ENCODE data around the gene IPO11.

IPO11 gene

DNA sequence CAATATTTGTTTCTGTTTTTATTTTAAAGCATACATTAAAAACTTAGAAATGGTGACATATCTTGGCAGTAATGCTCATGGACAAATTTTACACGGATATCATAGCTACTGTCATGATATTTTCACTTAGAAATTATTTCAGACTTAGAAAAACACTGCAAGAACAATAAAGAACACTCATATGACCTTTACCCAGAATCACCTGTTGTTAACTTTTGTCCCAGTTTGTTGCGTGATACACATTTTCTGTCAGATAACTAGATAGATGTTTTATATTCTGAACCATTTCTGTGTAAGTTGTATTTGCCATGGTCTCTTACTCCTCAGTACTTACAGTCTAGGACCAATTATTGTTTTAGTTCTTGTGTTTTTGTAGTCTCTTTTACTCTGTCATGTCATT is 162.5 kb downstream of the IPO11 start:
- DNase-seq = no peak

DNA sequence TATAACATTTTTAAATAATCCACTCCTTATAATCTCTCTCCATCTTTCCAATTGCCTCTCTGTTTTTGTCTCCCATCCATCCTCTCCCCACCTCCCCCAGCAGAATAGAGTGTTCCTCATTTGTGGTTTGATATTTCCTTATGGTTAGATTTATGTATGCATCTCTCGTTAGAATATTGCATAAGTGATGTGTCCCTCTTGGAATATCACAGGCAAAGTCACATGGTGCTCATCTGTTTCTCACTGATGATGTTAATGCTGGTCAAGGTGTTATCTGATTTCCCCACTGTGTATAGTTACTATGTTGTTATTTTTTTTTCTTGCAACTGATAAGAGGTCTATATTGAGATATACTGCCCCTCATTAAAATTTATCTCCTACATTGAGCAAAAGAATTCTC is 162.9 kb downstream of the IPO11 start:
- DNase-seq = peak; percentile 18

DNA sequence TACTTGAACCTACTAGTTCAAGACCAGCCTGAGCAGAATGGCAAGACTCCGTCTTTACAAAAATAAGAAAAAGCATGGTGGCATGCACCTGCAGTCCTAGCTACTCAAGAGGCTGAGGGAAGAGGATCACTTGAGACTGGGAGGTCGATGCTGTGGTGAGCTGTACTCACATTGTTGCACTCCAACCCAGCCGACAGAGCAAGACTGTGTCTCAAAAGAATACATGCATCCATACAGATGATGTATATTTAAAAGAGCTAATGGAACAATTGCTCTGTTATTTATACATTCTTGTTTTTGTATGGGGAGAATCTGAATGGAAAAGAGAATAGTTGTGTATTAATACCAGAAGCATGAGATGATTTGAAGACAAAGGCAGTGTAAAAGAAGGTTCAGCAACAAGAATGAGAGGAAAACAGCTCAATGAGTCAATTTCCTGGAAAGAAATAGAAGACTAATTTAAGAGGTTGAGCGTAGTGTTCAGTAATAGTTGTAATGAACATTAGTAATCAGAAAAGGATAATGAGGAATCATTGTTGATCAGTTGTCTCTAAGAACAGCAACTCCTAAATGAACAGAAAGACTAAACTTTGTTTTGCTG is 164.1 kb downstream of the IPO11 start:
- no peak for DNase-seq

DNA sequence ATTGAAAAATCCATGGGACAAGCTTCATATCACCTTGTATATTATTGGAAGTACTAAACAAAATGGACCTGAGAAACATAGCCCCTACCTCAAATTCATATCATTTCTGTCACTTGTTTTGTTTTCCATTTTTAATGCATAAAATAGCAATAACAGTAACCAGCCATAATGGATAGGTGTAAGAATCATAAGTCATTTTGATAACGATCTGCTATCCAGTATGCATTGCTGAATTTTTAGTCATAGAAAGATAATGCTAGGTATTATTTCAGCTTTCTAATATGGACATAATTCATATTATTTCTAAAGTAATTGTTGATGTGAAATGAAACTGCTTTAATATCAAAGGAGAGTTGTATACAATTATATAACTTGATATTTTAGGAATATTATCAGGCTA is 164.9 kb downstream of the IPO11 start:
- no peak for DNase-seq

DNA sequence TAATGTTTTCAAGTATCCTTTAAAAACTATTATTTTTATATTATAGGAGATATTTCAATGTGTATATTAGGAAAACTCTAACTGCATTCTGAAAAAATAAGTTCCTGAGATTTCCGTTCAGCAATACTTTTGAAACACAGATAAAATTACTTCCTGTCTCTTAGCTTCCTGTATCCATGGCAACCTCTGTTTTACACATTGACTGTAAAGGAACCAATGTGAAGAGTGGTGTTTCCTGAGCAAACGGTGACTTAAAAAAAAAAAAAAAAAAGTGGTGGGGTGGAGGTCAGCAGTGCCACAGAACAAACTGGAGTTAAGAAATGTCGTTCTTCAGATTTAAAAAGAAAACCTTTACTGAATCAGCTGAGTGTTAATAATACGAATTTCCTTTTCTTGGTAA is 166.0 kb downstream of the IPO11 start, which contains the start of gene LRRC70:
TSS of gene LRRC70 (plus strand) at position 280 of the 400 bp plus-strand sequence. CDS start 620 bp downstream, outside the sequence.
- peak; percentile 98 for DNase-seq

DNA sequence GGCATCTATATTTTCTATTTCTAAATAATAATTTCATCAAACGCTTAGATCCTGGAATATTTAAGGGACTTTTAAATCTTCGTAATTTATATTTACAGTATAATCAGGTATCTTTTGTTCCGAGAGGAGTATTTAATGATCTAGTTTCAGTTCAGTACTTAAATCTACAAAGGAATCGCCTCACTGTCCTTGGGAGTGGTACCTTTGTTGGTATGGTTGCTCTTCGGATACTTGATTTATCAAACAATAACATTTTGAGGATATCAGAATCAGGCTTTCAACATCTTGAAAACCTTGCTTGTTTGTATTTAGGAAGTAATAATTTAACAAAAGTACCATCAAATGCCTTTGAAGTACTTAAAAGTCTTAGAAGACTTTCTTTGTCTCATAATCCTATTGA is 167.2 kb downstream of the IPO11 start:
- no peak for DNase-seq

DNA sequence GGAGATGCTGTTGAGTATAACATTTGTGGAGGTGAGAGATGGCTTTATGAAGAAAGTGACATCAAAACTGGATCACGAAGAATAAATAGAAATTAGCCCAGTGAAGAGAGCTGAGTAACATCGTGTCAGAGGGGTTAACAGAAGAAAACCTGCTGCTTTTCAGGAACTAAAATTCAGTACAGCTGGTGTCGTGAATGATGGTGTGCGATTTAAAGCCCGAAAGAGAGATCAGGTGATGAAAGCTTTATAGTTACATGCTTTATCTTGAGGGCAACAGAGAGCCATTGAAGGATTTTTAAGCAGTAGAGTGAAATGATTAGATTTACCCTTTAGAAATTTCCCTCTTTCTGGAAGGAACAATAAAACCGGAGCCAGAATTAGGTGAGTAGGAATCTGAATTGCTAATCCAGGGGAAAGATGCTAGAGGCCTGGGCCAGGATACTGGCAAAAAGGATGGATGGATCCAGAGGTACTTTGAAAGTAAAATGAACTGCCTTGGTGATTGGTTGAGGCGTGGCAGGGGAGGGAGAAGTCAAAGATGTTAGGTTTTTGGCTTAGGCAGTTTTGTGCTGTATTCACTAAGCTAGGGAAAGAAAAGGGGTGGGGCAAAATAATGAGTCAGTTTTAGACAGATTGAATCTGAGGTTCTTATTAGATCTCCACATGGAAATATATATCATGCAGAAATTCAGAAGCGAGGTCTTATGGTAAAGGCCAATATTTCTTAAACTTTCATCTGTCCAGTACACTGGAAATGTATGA is 169.5 kb downstream of the IPO11 start:
- no peak for DNase-seq

DNA sequence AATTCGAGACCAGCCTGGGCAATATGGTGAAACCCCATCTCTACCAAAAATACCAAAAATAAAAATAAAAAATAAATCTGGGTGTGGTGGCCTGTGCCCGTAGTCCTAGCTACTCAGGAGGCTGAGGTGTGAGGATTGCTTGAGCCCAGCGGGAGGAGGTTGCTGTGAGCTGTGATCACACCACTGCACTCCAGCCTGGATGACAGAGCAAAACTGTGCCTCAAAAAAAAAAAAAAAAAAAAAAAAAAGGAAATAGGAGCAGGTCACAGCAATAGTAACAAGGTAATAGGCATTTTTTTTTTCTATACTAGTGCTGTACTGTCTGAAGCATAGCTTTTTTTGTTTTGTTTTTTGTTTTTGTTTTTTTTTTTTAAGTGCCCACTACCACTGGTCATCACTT is 171.8 kb downstream of the IPO11 start:
- DNase-seq = no peak

DNA sequence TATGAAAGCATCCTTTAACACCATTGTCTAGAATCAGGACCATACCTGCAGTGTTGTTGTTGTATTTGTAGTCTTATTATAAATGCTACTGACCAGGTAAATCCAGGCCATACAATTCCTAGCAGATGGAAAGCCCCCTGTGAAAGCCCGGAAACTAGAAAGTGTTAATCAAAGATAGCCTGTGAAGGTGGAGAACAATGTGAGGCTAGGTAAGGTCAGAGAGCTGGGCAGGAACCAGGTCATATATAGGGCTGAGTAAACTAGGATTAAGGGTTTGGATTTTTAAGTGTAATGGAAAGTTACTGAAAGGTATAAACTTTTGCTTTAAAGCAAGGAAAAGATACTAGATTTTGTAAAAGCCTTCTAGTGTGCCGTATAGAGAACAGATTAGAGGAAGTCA is 172.7 kb downstream of the IPO11 start:
- no peak for DNase-seq

DNA sequence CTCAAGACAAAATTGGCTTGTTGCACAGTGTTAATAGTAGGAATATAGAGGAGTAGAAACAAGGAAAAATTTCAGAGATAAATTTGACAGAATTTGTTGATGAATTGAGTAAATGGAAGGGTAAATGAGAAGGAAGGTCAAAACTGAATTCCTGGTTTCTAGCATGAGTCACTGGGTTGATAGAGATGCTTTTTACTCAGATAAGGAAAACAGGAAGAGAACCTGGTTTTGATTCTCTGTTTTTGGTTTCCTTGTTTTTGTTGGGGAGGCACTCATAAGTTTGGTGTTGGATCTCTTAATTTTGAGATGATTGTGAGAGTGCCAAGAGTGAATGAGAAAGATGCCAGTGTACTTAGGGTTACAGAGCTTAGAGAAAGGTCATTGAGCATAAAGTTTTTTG is 173.2 kb downstream of the IPO11 start:
- DNase-seq = no peak

DNA sequence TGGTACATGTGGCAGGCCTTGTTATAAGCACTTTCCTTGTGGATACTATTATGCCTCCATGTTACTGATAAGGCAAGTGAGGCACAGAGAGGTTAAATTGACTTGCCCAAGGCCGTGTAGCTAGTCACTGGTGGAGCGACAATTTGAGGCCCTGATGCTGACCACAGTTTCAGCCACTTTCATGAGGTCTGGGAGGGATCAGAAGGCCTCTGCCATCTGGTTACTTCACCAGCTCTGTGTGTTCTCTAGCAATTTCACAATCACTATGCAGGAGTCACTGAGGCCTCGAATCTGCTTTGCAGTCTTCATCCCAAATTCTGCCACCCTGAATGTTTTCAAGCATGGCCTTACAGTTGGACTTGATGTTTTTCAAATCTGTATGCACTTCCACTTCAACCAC is 175.2 kb downstream of the IPO11 start:
- DNase-seq = no peak

DNA sequence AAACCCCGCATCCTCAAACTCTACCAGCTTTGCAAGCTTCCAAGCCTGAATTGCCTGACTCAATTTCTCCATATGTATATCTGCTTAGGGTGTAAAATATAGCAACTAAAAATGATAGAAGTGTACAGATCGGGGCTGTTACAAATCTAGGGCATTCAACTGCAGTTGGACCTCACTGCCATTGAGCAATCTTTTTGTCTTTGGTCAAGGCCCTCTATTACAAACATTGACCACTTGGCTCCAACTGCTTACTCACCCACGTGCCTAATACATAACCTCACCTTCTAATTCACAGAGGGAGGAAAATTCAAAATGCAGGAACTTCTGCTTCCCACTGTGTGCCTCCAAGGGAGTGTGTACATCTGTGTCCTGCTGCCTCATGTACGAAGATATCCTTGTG is 176.1 kb downstream of the IPO11 start:
- no peak for DNase-seq

DNA sequence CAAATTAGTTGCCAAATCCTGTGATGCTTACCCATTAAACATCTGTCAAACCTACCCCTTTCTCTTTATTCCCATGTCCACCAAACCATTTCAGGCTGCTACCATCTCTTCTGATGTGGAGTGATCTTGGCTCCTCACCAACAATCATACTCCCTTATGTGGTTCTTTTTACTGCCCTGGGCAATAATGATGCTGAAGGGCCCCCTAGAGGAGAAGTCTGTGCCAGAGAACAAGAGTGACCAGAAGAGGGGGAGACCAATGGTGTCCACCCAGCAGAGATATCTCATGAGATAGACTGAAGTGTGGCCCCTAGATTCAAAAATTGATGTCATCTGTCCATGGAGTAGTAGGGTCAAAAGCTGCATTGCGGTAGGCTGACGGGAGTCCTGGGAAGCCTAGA is 176.9 kb downstream of the IPO11 start:
- DNase-seq = no peak

DNA sequence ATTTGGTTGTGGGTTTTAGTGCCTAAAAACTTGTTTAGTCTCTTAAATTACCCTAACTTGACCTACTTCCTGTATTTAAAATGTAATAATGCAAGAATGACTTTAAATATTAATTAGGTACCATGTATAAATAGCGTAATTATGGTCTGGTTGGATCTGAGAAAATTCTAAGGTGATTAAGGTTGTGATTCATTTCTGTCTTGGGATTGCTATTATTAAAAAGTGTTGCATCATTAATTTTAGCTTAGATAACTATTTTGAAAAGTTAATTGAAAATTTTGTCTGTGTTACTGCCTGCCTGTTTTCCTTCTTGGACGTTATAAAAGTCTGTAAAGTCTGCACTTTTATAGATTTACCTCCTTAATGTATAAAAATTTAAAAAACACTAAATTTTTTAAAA is 177.8 kb downstream of the IPO11 start:
- DNase-seq = no peak

DNA sequence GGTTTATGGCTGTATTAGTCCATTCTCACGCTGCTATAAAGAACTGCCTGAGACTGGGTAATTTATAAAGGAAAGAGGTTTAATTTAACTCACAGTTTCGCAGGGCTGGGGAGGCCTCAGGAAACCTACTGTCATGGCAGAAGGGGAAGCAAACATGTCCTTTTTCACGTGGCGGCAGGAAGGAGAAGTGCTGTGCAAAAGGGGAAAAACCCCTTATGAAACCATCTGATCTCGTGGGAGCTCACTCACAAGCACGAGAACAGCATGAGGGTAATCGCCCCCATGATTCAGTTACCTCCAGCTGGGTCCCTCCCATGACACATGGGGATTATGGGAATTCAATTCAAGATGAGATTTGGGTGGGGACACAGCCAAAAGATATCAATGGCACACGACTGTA is 180.0 kb downstream of the IPO11 start:
- DNase-seq = no peak

DNA sequence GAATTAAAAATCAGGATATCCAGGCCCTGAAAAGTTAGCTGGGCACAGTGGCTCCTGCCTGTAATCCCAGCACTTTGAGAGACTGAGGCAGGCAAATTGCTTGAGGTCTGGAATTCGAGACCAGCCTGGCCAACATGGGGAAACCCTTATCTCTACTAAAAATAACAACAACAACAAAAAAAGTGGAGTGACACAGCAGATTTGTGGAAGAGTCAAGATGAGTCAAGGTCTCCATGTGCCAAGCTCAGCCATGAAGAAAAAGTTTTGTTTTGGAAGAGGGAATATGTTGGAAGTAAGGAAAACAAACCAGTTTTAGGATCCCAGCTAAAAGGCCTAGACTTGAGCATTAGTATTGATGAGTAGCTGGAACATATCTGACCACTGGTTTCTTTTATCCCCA is 180.8 kb downstream of the IPO11 start:
- no peak for DNase-seq

DNA sequence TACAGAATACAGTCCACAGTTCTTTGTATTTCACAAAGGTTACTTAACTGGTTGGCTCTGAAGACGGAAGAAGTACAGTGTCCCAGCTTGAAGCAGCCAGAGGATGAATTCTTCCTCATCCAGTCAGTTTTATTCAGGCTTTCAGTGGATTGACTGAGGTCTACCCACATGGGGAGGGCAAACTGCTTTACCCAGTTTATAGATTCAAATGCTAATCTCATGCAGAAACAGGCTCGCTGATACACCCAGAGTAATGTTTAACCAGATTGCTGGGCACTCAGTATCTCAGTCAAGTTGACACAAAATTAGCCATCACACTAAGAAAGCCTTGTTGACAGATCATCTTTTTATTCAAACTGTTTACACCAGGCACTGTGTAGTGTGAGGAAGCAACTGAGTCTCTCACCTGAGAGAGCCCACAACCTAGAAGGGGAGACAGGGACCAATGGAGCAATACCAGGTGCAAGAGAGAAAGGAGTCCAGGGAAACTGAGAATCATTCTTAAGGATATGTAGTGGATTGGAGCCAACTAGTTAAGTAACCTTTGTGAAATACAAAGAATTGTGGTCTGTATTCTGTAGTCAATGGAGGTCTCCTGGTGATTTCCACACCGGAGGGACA is 181.9 kb downstream of the IPO11 start:
- DNase-seq = no peak

DNA sequence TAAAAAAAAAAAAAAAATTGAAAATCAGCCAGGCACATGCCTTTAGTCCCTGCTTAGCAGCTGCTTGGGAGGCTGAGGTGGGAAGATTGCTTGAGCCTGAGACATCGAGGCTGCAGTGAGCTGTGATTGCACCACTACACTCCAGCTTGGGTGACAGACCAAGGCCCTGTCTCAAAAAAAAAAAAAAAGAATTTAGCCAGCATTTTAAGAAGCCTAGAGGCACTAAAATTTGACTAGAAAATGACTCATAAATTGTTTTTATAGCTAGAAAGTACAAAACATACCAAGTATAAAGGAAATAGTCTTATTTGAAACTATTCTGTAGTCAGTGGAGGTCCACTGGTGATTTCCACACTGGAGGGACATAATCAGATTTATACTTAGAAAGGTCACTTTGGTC is 183.5 kb downstream of the IPO11 start:
- DNase-seq = no peak

DNA sequence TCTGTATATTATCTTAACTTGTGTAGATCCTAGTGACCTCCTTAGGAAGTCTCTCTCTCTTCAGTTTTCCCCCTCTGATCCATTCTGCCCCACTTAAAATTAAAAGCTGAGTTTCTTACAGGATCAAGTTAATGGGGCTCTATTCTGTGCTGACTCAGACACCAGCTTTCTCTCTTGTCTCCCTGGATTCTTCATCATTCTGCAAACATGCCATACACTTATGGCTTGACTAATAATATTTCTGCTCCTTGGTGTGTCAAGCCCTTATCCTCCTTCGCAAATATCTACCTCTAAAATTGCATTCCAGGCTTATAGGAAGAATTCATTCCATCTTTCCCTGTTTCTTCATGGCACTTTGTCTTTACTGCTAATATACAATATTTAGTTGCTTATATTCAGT is 184.1 kb downstream of the IPO11 start:
- DNase-seq = no peak

DNA sequence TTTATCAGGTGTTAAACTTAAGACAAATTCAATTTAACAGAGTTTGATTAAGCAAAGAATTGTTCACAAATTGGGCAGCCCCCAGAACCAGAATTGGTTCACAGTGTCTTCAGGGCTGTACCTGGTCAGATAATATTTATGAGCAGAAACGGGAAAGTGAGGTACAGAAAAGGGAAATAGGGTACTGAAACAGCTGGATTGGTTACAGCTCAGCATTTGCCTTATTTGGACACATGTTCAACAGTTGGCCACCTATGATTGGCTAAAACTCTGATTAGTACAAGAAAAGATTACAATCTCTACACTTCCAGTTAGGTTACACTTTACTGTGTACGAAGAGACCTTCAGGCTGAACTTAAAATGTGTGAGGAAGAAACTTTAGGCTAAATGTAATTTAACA is 184.8 kb downstream of the IPO11 start:
- no peak for DNase-seq

DNA sequence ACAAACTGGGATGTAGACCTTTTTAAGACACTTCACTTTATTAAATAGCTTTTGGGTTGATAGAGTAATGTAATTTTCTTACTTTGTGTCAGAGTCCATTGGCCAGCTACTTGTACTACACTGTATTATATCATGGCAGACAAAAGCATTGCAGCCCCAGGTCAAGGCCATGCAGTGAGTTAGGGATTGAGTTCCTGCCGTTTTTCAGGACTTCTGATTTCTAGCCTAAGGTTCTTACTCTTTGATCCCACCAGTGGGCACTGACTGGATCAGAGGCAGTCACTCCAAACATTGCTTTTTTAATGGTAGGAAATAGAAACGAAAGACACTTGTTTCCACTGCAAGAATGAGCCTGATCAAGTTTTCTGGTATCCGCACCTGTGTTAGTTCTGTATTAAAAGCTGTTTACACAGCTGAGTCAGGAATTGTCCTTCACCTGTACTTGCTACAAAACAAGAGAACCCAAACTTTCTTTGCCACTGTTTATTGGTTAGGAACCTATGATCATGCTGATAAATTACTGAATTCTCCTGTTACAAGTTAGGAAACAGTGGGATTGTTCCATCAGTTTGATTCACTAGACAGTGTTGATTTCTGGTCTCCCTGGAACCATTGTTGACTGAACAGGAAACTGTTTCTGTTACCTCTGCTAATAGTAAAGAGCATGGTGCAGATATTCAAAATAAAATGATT is 188.1 kb downstream of the IPO11 start:
- no peak for DNase-seq

DNA sequence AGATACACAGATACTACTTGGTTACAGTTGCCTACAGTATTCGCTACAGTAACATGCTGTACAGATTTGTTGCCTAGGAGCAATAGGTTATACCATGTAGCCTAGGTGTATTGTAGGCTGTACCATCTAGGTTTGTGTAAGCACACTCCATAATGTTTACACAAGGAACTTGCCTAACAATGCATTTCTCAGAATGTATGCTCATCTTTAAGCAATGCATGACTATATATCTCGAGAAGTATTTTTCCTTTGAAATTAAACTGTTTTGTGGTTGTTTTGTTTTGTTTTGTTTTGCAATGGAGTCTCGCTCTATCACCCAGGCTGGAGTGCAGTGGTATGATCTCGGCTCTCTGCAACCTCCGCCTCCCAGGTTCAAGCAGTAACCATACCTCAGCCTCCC is 191.4 kb downstream of the IPO11 start:
- no peak for DNase-seq

DNA sequence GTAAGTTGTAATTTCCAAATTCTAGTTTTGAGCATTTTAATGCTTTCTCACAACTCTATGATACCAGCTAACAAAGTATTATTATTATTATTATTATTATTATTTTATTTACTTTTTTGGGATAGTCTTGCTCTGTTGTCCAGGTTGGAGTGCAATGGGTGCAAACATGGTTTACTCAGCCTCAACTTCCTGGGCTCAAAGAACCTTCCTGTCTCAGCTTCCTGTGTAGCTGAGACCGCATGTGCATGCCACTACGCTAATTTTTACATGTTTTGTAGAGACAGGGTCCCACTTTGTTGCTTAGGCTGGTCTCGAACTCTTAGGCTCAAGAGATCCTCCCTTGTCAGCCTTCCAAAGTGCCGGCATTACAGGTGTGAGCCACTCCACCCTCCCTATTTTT is 193.1 kb downstream of the IPO11 start:
- no peak for DNase-seq

DNA sequence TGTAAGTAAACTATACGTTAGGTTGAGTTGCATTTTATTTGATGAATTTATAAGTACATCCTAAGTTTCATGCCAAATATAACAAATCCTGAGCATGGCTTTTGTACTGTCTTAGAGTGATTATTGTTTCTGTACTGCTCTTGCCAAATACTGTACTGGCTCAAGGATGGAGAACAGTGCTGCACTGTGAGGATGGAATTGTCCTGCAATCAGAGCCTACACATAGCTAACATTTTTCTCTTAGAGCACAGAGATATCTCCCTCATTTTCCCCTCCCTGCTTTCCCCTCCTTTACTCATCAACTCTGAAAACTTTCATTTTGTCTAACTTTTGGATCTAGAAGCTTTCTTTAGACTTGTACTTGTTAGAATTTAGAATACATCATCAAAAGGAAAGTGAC is 194.3 kb downstream of the IPO11 start:
- no peak for DNase-seq
